Osteocyte (in vitro differentiated cells): ENCODE measurements around the gene IP6K1. TPM values are rescaled to one million over a fixed set of nuclear protein-coding genes. Genes with fewer than 3 reads are reported as not detected.

Experiments
- DNase-seq: peaks from one replicate; pipeline ENCODE4 v3.0.0; 2021; ENCODE audit warnings: mixed read lengths; ENCODE audit not compliant: unreplicated experiment; ENCODE audit errors: extremely low spot score
- H3K27ac Mint-ChIP-seq: one replicate; pipeline ENCODE4 v1.8.0; 2021; ENCODE audit warnings: mild to moderate bottlenecking, mixed read lengths; ENCODE audit not compliant: unreplicated experiment
- H3K27me3 Mint-ChIP-seq: one replicate; pipeline ENCODE4 v1.8.0; 2021; ENCODE audit warnings: mixed read lengths; ENCODE audit not compliant: unreplicated experiment
- H3K36me3 Mint-ChIP-seq: one replicate; pipeline ENCODE4 v1.8.0; 2021; ENCODE audit warnings: mixed read lengths; ENCODE audit not compliant: unreplicated experiment
- H3K4me1 Mint-ChIP-seq: one replicate; pipeline ENCODE4 v1.8.0; 2021; ENCODE audit warnings: mixed read lengths; ENCODE audit not compliant: unreplicated experiment
- H3K4me3 Mint-ChIP-seq: one replicate; pipeline ENCODE4 v1.8.0; 2021; ENCODE audit warnings: mild to moderate bottlenecking, moderate library complexity, mixed read lengths; ENCODE audit not compliant: unreplicated experiment
- H3K9me3 Mint-ChIP-seq: one replicate; pipeline ENCODE4 v1.8.0; 2021; ENCODE audit warnings: mixed read lengths; ENCODE audit not compliant: unreplicated experiment
- total RNA-seq: library from RNA; stranded (reverse); gene quantifications from 2 replicates; pipeline ENCODE4 v1.2.1, GENCODE V29; 2021
- TF ChIP-seq, protein P1 (sequence below): fragments of 200-600 bp; sonication (generic); IDR thresholded peaks from 2 replicates; pipeline ENCODE4 v1.5.0; 2021; ENCODE audit warnings: antibody characterized with exemption, mild to moderate bottlenecking, moderate library complexity

IP6K1 gene
- total RNA-seq, 1 donor from 2014 or later = 66.9 TPM

DNA sequence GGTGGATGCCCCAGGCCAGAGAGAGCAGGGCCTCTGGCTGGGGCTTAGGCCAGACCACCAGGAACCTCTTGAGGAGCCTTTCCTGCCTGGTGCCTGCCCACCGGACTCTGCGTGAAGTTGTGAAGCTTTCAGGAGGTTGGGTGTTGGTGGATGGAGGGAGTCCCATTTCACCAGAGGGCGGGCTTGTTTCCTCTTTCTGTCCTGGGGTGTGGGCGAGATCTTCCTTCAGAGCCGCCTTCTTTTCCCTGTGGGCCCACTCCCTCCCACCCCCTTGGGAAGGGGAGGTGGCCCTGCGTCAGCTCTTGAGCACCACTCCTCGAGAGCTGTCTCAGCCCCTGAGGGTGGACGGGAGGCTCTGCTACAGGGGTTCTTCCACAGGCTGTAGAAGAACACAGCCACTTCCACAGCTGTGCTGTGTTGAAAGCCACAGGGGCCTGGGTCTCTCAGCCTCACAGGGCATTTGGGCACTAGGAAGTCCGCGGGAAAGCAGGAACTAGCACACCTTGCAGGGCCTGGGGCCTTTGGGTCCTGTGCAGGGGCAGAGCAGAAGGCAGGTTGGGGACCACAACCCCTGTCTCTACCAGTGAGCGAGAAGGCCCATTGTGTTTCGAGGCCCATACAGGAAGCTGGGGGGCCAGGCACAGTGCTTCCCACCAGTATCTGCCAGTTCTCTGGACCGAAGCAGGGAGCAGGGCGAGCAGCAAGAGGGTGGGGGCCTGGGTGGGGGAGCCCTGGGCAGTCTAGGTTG is 69.0 kb downstream of the IP6K1 start:
- no peak overlapping the region for H3K4me3 Mint-ChIP-seq
- TF ChIP-seq, protein P1, sequence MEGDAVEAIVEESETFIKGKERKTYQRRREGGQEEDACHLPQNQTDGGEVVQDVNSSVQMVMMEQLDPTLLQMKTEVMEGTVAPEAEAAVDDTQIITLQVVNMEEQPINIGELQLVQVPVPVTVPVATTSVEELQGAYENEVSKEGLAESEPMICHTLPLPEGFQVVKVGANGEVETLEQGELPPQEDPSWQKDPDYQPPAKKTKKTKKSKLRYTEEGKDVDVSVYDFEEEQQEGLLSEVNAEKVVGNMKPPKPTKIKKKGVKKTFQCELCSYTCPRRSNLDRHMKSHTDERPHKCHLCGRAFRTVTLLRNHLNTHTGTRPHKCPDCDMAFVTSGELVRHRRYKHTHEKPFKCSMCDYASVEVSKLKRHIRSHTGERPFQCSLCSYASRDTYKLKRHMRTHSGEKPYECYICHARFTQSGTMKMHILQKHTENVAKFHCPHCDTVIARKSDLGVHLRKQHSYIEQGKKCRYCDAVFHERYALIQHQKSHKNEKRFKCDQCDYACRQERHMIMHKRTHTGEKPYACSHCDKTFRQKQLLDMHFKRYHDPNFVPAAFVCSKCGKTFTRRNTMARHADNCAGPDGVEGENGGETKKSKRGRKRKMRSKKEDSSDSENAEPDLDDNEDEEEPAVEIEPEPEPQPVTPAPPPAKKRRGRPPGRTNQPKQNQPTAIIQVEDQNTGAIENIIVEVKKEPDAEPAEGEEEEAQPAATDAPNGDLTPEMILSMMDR = no peak
- H3K27me3 Mint-ChIP-seq = no peaks in the 10 kb centered on the region
- DNase-seq = no peak
- H3K9me3 Mint-ChIP-seq = no peaks in the 10 kb centered on the region
- peaks cover 16% of the 10 kb centered on the region for H3K4me1 Mint-ChIP-seq
- H3K27ac Mint-ChIP-seq = no peak overlapping the region
- peaks cover 6% of the 10 kb centered on the region for H3K36me3 Mint-ChIP-seq

DNA sequence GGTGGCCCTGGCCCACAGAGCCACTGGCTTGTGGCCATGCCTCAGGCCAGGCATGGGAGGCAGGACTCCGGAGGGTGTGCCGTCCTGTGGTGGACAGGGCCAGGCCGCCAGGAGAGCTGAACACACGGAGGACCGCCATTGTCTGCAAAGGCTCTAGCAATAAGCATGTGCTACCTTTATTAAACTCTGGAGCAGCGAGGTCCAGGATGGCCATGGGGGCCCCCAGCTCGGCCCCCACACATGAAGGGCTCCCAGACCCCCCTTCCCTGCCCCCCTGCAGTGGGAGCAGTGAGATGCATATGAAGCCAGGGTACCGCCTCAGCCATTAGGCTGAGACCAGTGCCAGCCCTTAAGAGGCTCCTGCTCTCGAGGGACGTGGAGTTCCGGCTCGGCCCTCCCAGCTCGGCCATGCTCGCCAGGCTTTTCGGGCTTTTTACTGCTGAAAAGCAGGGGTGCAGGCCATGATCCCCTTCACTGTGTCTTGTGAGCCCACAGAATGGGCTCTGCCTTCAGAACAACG is 69.6 kb downstream of the IP6K1 start:
- H3K27me3 Mint-ChIP-seq = no peaks in the 10 kb centered on the region

DNA sequence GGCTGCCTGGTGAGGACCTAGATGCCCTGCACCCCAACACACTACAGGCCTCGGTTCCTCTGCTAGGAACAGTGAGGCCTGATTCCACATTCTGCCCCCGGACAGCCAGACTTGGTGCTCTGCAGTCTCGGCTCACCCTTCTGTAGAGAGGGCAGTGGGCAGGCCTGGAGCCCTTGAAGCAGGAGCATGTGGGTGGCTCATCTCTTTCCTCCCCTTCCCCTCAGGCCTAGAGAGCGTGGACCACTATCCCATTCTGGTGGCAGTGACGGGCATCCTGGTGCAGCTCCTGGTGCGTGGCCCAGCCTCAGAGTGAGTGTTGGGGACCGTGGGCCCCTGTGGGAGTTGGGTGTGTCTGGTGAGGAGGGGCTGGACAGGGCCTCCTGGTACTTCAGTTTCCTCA is 70.2 kb downstream of the IP6K1 start:
- no peak for DNase-seq
- no peak overlapping the region for H3K27ac Mint-ChIP-seq
- H3K27me3 Mint-ChIP-seq = no peaks in the 10 kb centered on the region
- H3K4me3 Mint-ChIP-seq = no peak overlapping the region
- H3K36me3 Mint-ChIP-seq = peaks cover 5% of the 10 kb centered on the region
- no peaks in the 10 kb centered on the region for H3K9me3 Mint-ChIP-seq
- peaks cover 15% of the 10 kb centered on the region for H3K4me1 Mint-ChIP-seq
- TF ChIP-seq, protein P1 = no peak

More for the DNA sequence above, 69.6 kb downstream of the IP6K1 start:
- Mint-ChIP-seq H3K9me3 (no peaks in the 10 kb centered on the region), H3K4me1 (peaks cover 15% of the 10 kb centered on the region), H3K4me3 (no peak overlapping the region), H3K27ac (no peak overlapping the region), H3K36me3 (peaks cover 6% of the 10 kb centered on the region)
- no peak for DNase-seq
- TF ChIP-seq, protein P1 = no peak

DNA sequence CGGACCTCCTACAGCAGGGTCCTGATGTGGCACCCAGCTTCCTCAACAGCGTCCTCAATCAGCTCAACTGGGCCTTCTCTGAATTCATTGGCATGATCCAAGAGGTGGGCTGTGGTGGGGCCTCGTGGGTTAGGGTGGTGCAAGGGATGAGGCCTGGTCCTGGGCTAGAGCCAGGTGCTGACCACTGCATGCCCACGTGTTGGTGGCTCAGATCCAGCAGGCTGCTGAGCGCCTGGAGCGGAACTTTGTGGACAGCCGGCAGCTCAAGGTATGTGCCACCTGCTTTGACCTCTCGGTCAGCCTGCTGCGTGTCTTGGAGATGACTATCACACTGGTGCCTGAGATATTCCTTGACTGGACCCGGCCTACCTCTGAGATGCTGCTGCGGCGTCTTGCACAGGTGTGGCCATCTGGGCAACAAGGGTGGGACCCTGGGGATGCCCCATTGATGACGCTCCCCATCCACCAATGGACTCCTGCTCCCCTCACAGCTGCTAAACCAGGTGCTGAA is 70.7 kb downstream of the IP6K1 start:
- H3K27ac Mint-ChIP-seq = no peak overlapping the region
- H3K4me3 Mint-ChIP-seq = no peak overlapping the region
- TF ChIP-seq, protein P1 = no peak
- H3K4me1 Mint-ChIP-seq = peaks cover 15% of the 10 kb centered on the region
- H3K27me3 Mint-ChIP-seq = no peaks in the 10 kb centered on the region
- H3K9me3 Mint-ChIP-seq = no peaks in the 10 kb centered on the region
- no peak for DNase-seq
- H3K36me3 Mint-ChIP-seq = no peaks in the 10 kb centered on the region

DNA sequence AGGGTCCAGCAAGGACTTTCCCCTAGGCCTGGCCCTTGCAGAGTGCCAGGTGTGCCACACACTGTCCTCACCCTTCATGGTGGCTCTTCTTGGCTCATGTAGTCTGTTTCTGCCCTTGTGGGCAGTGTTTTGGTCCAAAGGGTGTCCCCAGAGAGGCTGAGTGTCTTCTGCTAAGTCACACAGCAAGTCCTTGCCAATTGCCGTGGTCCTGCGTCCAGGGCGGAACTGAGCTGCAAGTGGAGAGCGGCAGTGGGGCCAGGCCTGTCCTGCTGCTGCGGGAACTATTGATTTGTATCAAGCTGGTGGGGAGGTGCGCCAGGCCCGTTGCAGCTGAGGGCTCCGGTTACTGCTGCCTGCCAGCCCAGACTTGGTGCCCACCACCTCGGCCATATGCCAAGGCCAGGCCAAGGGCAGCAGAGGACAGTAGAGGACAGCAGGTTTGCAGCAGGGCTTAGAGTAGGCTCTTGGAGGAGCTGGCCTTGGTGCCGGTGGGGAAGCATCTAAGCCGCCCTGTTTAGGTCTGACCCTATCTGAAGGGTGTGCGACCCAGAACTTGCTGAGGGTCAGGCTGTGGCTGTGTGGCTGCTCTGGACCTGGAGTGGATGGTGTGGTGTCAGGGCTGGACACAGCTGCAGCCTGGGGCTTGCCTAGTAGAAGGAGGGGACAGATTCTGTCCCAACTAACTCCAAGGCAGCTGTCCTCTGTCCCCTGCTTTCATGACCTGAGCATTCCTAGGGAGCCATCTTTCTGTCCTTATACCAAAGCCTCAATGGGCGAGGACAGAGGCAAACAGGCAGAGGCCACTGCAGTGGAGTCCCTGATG is 71.4 kb downstream of the IP6K1 start:
- Mint-ChIP-seq H3K9me3 (no peaks in the 10 kb centered on the region), H3K4me1 (peaks cover 13% of the 10 kb centered on the region), H3K27me3 (no peaks in the 10 kb centered on the region), H3K27ac (no peak overlapping the region), H3K36me3 (no peaks in the 10 kb centered on the region), H3K4me3 (no peak overlapping the region)
- TF ChIP-seq, protein P1 = no peak
- DNase-seq = no peak
